Stimulated activated CD4-positive, alpha-beta T cell treated with anti-CD3 and anti-CD28 coated beads, Interleukin-4, amount 100 ng/mL, for 48 hours (primary cell): ENCODE data around the gene ABHD18.
A peak's percentile ranks its signal among the peaks of the same experiment; 100 is the strongest.

ENCODE experiments used
- DNase-seq, 2 donors: peaks; one replicate each; pipeline ENCODE4 v3.0.0-alpha.2; 2020; ENCODE audit warnings: low read depth in 2 of 2

The ABHD18 gene

DNA sequence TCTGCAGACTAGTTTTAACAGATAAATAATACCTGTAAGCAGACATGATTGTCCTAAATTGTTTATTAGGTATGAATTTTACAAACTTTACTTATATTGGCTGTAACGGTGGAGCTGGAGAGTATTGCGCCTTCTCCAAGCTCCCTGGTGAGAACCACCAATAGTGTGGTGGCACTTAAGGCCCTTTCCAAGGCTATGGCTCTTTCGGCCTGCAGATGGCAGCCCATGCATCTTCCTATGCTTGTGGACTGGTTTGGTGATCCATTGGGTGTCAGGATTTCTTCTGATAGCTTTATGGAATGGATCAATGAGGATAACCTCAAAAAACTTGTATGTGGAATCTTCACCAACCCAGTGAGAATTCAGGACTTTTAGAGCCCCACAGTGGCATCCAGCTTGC, 103.7 kb downstream of the ABHD18 start:
- DNase-seq, result peak in 1 of 2 donors; percentile 2

DNA sequence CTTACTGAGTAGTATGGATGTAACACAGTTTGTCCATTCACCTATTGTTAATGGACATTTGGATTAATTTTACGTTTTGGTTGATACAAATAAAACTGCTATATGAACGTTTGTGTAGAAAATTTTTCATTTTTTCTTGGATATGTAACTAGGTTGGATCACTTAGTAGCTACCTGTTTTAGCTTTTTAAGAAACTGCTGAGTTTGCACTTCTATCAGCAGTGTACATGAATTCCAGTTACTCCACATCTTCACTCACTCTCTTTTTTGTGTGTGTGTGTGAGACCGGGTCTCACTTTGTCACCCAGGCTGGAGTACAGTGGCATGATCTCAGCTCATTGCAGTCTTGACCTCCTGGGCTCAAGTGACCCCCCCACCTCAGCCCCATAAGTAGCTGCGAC, 111.3 kb downstream of the ABHD18 start:
- no peak for DNase-seq
